HG03378 (cell line): ENCODE results near the gene S100PBP.

Experiments
- ATAC-seq: cut with Tn5 transposase; IDR thresholded peaks from one replicate; pipeline ENCODE4 v1.9.1; 2021; ENCODE audit warnings: mild to moderate bottlenecking, moderate library complexity; ENCODE audit not compliant: unreplicated experiment

S100PBP gene

GRCh38 chr1:32886004-32886827 lies 68.8 kb downstream of the S100PBP start, which contains the start of gene HPCA:
Gene HPCA, plus strand, starts transcription at chr1:32886491. Its CDS starts 2,408 bp downstream, at chr1:32888899.
- no peak for ATAC-seq

- ATAC-seq, result no peak
Observed at GRCh38 chr1:32886828-32887414, 69.5 kb downstream of the S100PBP start.

GRCh38 chr1:32887623-32888022 lies 70.2 kb downstream of the S100PBP start:
- no peak for ATAC-seq

- no peak for ATAC-seq
Observed at GRCh38 chr1:32888134-32888533, 70.7 kb downstream of the S100PBP start.

- ATAC-seq, result no peak
Observed at GRCh38 chr1:32888677-32889420, 71.4 kb downstream of the S100PBP start.

- no peak for ATAC-seq
Observed at GRCh38 chr1:32889731-32890278, 72.4 kb downstream of the S100PBP start.

GRCh38 chr1:32890516-32891240 lies 73.2 kb downstream of the S100PBP start:
- no peak for ATAC-seq

GRCh38 chr1:32891241-32891570 lies 73.8 kb downstream of the S100PBP start:
- ATAC-seq, result no peak

- ATAC-seq, result no peak
Observed at GRCh38 chr1:32891630-32892029, 74.2 kb downstream of the S100PBP start.

- ATAC-seq, result no peak
Observed at GRCh38 chr1:32892368-32893197, 75.1 kb downstream of the S100PBP start.

GRCh38 chr1:32893198-32894018 lies 76.0 kb downstream of the S100PBP start:
- no peak for ATAC-seq

GRCh38 chr1:32894019-32894600 lies 76.7 kb downstream of the S100PBP start:
- no peak for ATAC-seq

- ATAC-seq, result no peak
Observed at GRCh38 chr1:32894681-32895080, 77.2 kb downstream of the S100PBP start.

GRCh38 chr1:32895325-32896215 lies 78.1 kb downstream of the S100PBP start:
- ATAC-seq, result no peak

GRCh38 chr1:32896451-32896850 lies 79.0 kb downstream of the S100PBP start:
- no peak for ATAC-seq

- ATAC-seq, result no peak
Observed at GRCh38 chr1:32897082-32898049, 79.9 kb downstream of the S100PBP start.

GRCh38 chr1:32898056-32898455 lies 80.6 kb downstream of the S100PBP start:
- no peak for ATAC-seq
